NCI-H1048 (cell line): ENCODE results near the gene NECAB3.
"Not testable (repeated sequence)": the region's sequence is repeated elsewhere in the genome, so short reads cannot be mapped to it uniquely, and the experiment has no call there.

Source experiments
- DNase-seq: peaks from one replicate; lab custom pipeline; 2025; lab: John Stamatoyannopoulos, UW

Gene NECAB3

GRCh38 chr20:33674294-33675135 is at the start of gene NECAB3:
Gene NECAB3 (minus strand): TSS chr20:33674428. CDS start chr20:33674352, 76 bp downstream.
- peak; percentile 44 for DNase-seq

DNA sequence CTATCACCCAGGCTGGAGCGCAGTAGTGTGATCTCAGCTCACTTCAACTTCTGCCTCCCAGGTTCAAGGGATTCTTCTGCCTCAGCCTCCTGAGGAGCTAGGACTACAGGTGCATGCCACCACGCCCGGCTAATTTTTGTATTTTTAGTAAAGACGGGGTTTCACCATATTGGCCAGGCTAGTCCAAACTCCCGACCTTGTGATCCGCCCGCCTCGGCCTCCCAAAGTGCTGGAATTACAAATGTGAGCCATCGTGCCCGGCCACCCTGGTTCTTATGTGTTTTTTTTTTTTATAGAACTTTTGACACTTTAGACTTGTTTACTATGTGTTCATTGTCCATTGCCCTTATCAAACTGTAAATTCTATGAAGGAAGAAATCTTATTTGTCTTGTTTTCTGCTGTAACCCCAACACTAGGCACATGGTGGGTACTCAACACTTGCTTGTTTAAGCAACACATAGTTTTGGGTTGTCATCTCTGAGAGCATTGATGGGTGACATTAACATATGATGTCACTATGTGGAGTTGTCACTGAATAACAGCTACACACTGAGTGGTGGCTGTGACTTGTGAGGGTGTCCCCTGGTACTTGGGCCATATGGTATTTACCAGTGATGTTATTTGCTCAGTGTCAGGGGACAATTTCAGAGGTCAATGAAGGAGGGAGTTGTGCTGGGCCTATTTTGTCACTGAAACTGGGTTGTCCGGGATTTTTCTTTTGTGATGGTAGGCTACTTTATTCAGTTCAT is 47.3 kb upstream of the NECAB3 start:
- DNase-seq, result no peak

GRCh38 chr20:33719989-33720709 is 45.9 kb upstream of the NECAB3 start, which contains the start of gene PXMP4:
Gene PXMP4 (minus strand): TSS chr20:33720310. CDS start chr20:33720207, 103 bp downstream.
- DNase-seq, result peak; percentile 67

DNA sequence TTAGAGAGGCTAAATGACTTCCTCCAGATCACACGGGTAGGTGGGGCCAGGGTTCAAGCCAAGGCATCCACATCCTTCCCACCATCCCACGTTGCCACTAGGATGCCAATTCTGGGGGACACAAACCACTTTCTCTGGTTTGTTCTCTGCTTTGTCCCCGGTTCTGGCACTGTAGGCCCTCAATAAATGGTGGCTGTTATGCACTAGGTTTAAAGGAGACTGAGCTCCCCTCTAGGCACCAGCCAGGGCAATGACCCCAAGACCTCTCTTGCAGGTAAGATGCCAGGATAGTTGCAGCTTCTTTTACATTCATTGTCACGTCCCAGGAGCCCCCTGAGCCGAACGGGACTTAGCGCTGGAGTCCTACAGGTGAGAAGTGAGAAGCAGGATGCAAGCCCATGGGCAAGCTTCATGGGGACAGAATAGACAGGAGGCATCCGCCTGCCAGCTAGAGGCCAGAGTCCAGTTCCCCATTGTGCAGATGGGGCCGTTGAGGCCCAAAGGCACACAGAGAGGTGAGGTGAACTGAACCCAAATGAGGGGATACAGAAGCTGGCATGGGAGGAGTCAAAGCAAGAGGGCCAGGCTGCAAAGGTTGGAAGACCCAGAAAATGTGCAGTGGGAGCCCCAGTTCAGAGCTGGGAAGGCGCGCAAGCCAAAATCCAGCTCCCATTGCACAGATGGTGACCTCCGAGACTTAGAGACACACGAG is 45.2 kb upstream of the NECAB3 start:
- DNase-seq, result no peak

DNA sequence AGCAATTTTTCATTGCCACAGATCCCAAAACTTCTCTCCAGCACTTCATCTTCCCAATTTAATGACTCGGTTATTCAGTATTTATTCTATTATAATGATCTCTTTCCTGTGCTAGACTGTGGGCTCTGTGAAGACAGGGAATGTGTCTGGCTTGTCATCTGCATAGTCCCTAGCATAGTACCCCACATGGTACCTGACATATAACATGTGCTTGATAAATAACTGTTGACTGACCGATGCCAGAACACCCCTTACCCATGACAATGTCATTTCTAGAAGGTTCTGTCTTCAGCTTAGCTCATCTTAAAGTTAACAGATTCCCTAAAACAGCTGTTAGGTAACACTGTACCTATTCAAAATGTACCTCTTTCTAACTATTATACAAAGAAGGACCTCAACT is 42.3 kb upstream of the NECAB3 start:
- no peak for DNase-seq

GRCh38 chr20:33713865-33714367 is 39.7 kb upstream of the NECAB3 start:
- DNase-seq, result no peak

DNA sequence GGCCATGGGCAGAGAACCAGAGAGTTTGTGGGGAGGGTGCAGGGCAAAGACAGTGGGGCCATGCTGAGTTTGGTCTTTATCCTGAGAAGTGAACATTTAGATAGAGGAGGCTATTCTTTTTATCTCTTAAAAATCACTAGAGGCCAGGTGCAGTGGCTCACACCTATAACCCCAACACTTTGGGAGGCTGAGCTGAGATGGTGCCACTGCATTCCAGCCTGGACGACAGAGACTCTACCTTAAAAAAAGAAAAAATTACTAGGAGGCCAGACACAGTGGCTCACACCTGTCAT is 37.2 kb upstream of the NECAB3 start:
- DNase-seq, result no peak

- DNase-seq, result no peak
Observed at GRCh38 chr20:33710681-33711445, 36.6 kb upstream of the NECAB3 start.

DNA sequence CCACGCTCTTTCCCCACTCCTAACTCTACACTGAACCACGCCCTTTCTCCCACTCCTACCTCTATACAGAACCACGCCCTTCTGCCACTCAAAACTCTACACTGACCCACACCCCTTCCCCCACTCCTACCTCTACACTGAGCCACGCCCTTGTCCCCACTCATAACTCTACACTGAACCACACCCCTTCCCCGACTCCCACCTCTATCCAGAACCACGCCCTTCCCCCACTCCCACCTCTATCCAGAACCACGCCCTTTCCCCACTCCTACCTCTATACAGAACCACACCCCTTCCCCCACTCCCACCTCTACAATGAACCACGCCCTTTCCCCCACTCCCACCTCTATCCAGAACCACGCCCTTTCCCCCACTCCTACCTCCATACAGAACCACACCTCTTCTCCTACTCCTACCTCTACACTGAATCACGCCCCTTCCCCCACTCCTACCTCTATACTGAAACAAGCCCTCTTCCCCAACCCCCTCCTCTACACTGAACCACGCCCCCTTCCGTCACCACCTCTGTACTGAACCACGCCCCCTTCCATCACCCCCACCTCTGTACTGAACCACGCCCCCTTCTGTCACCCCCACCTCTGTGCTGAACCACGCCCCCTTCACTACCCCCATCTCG is 35.8 kb upstream of the NECAB3 start:
- DNase-seq, result no peak

- no peak for DNase-seq
Observed at GRCh38 chr20:33709398-33709797, 35.2 kb upstream of the NECAB3 start.

DNA sequence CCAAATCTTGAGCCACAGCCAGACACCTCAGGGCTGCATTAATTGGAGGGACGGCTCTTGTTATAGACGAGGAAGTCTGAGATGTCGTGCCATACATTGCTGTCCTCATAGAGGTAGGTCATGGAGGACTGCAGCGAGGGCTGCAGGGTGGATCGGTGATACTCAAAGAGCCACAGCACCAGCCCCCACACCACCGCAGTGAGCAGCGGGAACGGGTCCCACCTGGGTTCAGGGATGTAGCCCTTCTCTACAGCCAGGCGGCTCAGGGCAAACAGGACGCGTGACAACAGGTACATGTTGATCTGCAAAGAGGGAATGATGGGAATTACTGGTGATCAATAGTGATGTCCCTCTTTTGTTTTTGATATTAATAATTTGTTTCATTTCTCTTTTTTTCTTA is 33.4 kb upstream of the NECAB3 start:
- DNase-seq, result no peak

DNA sequence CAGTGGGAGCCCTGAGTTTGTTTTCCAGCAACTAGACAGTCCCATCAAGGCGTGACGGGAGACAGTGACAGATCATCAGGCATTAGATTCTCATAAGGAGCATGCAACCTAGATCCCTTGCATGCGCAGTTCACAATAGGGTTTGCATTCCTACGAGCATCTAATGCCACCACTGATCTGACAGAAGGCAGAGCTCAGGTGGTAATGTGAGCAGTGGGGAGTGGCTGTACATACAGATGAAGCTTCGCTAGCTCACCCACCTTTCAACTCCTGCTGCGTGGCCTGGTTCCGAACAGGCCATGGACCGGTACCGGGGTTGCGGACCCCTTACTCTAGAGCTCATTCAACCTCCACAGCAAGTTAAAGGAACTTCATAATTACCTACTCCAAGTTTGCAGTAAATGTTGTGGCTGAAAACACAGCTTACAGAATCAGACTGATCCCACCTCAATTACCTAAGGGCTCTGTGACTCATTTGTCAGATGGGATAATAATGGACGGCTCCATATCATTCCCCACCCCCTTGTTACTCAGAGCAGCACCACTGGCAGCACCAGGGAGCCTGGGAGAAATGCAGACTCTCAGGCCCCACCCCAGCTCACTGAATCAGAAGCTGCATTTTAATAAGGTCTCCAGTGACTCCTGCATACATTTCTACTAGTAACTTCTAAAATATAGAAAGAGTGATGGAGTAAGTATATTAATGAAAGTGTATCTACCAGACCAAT is 30.1 kb upstream of the NECAB3 start:
- DNase-seq, result no peak

GRCh38 chr20:33703498-33704137 is 29.4 kb upstream of the NECAB3 start:
- DNase-seq, result no peak

- no peak for DNase-seq
Observed at GRCh38 chr20:33702861-33703260, 28.6 kb upstream of the NECAB3 start.

- no peak for DNase-seq
Observed at GRCh38 chr20:33701629-33702450, 27.6 kb upstream of the NECAB3 start.

GRCh38 chr20:33700696-33701441 is 26.6 kb upstream of the NECAB3 start:
- DNase-seq, result not testable (repeated sequence)

GRCh38 chr20:33698966-33699365 is 24.7 kb upstream of the NECAB3 start:
- DNase-seq, result not testable (repeated sequence)

DNA sequence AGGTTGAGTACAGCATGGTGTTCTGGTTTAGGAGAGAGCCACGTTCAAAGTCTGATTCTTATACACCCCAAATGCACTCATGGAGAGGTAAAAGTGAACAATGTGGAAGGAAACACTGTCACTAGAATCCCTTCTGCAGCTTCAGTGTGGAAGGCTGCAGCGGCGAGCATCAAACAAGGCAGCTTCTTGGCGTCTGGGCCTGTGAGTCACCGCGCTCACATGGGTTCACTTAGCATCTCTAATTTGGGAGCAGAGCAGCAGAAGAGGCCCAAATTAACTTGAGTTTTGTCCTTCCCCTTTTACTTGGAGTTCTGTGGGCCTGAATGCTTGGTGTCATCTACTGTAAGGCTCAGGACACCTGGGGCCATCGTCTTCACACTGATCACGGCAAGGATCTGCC is 22.9 kb upstream of the NECAB3 start:
- DNase-seq, result no peak
